GM12878 (cell line): ENCODE results near the gene CCDC88A. TPM values are rescaled to one million over a fixed set of nuclear protein-coding genes. Genes with fewer than 3 reads are reported as not detected.

Experiments used
- ATAC-seq: fragments of 200-7000 bp; cut with Tn5 transposase; 3 replicates; pipeline ENCODE4 v1.9.1; 2020; ENCODE audit warnings: mild to moderate bottlenecking, moderate library complexity
- BruUV-seq: library from RNA; stranded (reverse); fragments of 400-500 nt; replicated peaks from 2 replicates; lab custom pipeline; 2021; lab: Mats Ljungman, UMichigan
- CTCF ChIA-PET: fragments of 300-600 bp; sonication (Branson Sonifier 250); formaldehyde crosslinking; extraction: SDS; loops from one replicate; lab custom pipeline; 2021; ENCODE audit warnings: inconsistent platforms; lab: Yijun Ruan, JAX
- POLR2A ChIA-PET: fragments of 350-600 bp; formaldehyde crosslinking; extraction: SDS; loops from one replicate; lab custom pipeline; 2021; ENCODE audit warnings: inconsistent platforms; lab: Charles Lee
- RAD21 ChIA-PET: fragments of 300-600 bp; sonication (Branson Sonifier 250); formaldehyde crosslinking; loops from one replicate; lab custom pipeline; 2023; ENCODE audit warnings: antibody characterized with exemption; ENCODE audit not compliant: unreplicated experiment; lab: Charles Lee
- SMC1A ChIA-PET: fragments of 300-600 bp; sonication (Branson Sonifier 250); formaldehyde crosslinking; loops from one replicate; lab custom pipeline; 2023; ENCODE audit not compliant: unreplicated experiment, uncharacterized antibody; lab: Charles Lee
- DNase-seq: peaks from one replicate; pipeline ENCODE4 v3.0.0-alpha.2; 2011; ENCODE audit warnings: low read depth, low spot score
- FAIRE-seq: peaks from 3 replicates; lab custom pipeline; 2011; peaks lifted over from hg19 to GRCh38; lab: Jason Lieb, UNC
- H2AFZ ChIP-seq: 2 replicates; pipeline ENCODE4 v1.6.0; 2011; ENCODE audit warnings: low read depth, low read length, control low read depth; ENCODE audit not compliant: control insufficient read depth
- H3K27ac ChIP-seq: 2 replicates; pipeline ENCODE4 v1.5.1; 2011; ENCODE audit warnings: control low read depth; ENCODE audit not compliant: control insufficient read depth, insufficient read depth
- H3K27me3 ChIP-seq, 2 experiments: replicated peaks in 1 of 2; 2 replicates each; pipeline versions ENCODE4 v1.6.0 to v1.6.1; 2011; ENCODE audit warnings: low read length in 1 of 2; ENCODE audit not compliant: control insufficient read depth in 2 of 2, insufficient read depth in 2 of 2
- H3K36me3 ChIP-seq, 2 experiments: 2 replicates each; pipeline ENCODE4 v1.5.1; 2011; ENCODE audit warnings: low read length in 1 of 2; ENCODE audit not compliant: control insufficient read depth in 2 of 2, insufficient read depth in 2 of 2
- H3K4me1 ChIP-seq: 2 replicates; pipeline ENCODE4 v1.6.1; 2011; ENCODE audit warnings: mild to moderate bottlenecking, low read length, moderate library complexity, mixed read lengths; ENCODE audit not compliant: control insufficient read depth, insufficient read depth
- H3K4me2 ChIP-seq: 2 replicates; pipeline ENCODE4 v1.6.0; 2011; ENCODE audit warnings: control low read depth; ENCODE audit not compliant: control insufficient read depth, insufficient read depth
- H3K4me3 ChIP-seq: fragments of 200-600 bp; sonication (generic); 2 replicates; pipeline ENCODE4 v1.5.1; 2016
- H3K79me2 ChIP-seq: 2 replicates; pipeline ENCODE4 v1.6.0; 2011; ENCODE audit warnings: low read length; ENCODE audit not compliant: control insufficient read depth, insufficient read depth
- H3K9ac ChIP-seq: 2 replicates; pipeline ENCODE4 v1.8.0; 2011; ENCODE audit warnings: low read length, control low read depth, mixed read lengths; ENCODE audit not compliant: control insufficient read depth, insufficient read depth
- H3K9me3 ChIP-seq: replicated peaks from 3 replicates; pipeline ENCODE4 v1.5.1; 2011; ENCODE audit warnings: mild to moderate bottlenecking, low read length; ENCODE audit not compliant: control insufficient read depth, insufficient read depth
- H4K20me1 ChIP-seq: 2 replicates; pipeline ENCODE4 v1.6.0; 2011; ENCODE audit not compliant: control insufficient read depth, insufficient read depth
- CBFB ChIP-seq: IDR thresholded peaks from 2 replicates; pipeline ENCODE4 v1.6.1; 2016; ENCODE audit warnings: antibody characterized with exemption, low read depth
- CEBPB ChIP-seq, 2 experiments: fragments of 150-350 bp in 1 of 2; IDR thresholded peaks; 2 replicates each; pipeline ENCODE4 v1.6.1; 2012 to 2014; ENCODE audit warnings: low read depth in 2 of 2, low read length in 2 of 2, borderline replicate concordance in 1 of 2, inconsistent platforms in 1 of 2
- CREB1 ChIP-seq: IDR thresholded peaks from 2 replicates; pipeline ENCODE4 v1.6.1; 2012; ENCODE audit warnings: low read depth, mild to moderate bottlenecking, inconsistent platforms
- DPF2 ChIP-seq: fragments of 450-650 bp; IDR thresholded peaks from 2 replicates; pipeline ENCODE4 v1.6.1; 2017; ENCODE audit warnings: mild to moderate bottlenecking
- IRF3 ChIP-seq: fragments of 450-650 bp; IDR thresholded peaks from 2 replicates; pipeline ENCODE4 v1.6.1; 2014; ENCODE audit warnings: mild to moderate bottlenecking
- MTA3 ChIP-seq: IDR thresholded peaks from 2 replicates; pipeline ENCODE4 v1.6.1; 2012; ENCODE audit warnings: low read length, inconsistent platforms, borderline replicate concordance
- PAX8 ChIP-seq: fragments of 450-650 bp; IDR thresholded peaks from 2 replicates; pipeline ENCODE4 v1.6.1; 2017; ENCODE audit warnings: mild to moderate bottlenecking, moderate library complexity
- PRDM15 ChIP-seq: fragments of 450-650 bp; formaldehyde crosslinking; IDR thresholded peaks from 2 replicates; pipeline ENCODE4 v1.4.0; 2020; ENCODE audit warnings: mild to moderate bottlenecking, moderate library complexity
- TBL1XR1 ChIP-seq: IDR thresholded peaks from 2 replicates; pipeline ENCODE4 v1.6.1; 2012; ENCODE audit warnings: low read depth, low read length, improper control_type of control experiment
- ZBTB33 ChIP-seq: fragments of 450-650 bp; IDR thresholded peaks from 2 replicates; pipeline ENCODE4 v1.6.1; 2017; ENCODE audit warnings: mild to moderate bottlenecking
- WGBS: methylation state at CpG from one replicate; pipeline ENCODE4 v1.1.6; 2016; ENCODE audit warnings: low lambda C conversion rate; ENCODE audit not compliant: insufficient replicate concordance, insufficient coverage; ENCODE audit errors: missing lambda C conversion rate; 5-methylcytosine and 5-hydroxymethylcytosine counted together
- in situ Hi-C: fragments of 300-500 bp; cut with MboI; formaldehyde crosslinking; loops from 9 replicates; pipeline ENCODE4 v1.14.3; 2018; ENCODE audit warnings: mixed read lengths
- intact Hi-C: fragments of 100-400 bp; cut with micrococcal nuclease; formaldehyde crosslinking; loops from one replicate; pipeline ENCODE4 v1.14.2; 2022; ENCODE audit not compliant: unreplicated experiment
- polyA plus RNA-seq, 11 experiments: library from polyadenylated mRNA; depleted of rRNA in 4 of 11; unstranded in 6 of 11; stranded (reverse) in 5 of 11; fragments of >200 nt; fragmentation: Nextera tagmentation in 4 of 11; fragmentation: Illumina TruSeq in 1 of 11; extraction: Ambion mirVana in 4 of 11; extraction: Trizol in 1 of 11; gene quantifications; 1 replicate in 1 of 11; 2 replicates in 10 of 11; pipeline versions ENCODE4 v1.2.1 to v1.2.3, GENCODE V29; 2011 to 2016; ENCODE audit warnings: inconsistent platforms in 2 of 11, missing spikeins in 2 of 11, low read depth in 1 of 11
- total RNA-seq, 4 experiments: library from RNA; depleted of rRNA in 3 of 4; stranded (reverse); fragments of >200 nt in 3 of 4; fragmentation: Illumina TruSeq in 1 of 4; extraction: Trizol in 1 of 4; gene quantifications; 2 replicates each; pipeline versions ENCODE4 v1.2.1 to v1.2.3, GENCODE V29; 2013 to 2021
- TF ChIP-seq, protein P1 (sequence below): IDR thresholded peaks from 2 replicates; pipeline ENCODE4 v1.6.1; 2012; ENCODE audit warnings: low read depth, low read length, improper control_type of control experiment

CCDC88A gene
- total and polyA plus RNA-seq, 10 of the 15 experiments (the other 5 are each of a cell fraction or from before 2014, with no cell fraction given), result 1.8 to 71.6 (median 45.9) TPM

DNA sequence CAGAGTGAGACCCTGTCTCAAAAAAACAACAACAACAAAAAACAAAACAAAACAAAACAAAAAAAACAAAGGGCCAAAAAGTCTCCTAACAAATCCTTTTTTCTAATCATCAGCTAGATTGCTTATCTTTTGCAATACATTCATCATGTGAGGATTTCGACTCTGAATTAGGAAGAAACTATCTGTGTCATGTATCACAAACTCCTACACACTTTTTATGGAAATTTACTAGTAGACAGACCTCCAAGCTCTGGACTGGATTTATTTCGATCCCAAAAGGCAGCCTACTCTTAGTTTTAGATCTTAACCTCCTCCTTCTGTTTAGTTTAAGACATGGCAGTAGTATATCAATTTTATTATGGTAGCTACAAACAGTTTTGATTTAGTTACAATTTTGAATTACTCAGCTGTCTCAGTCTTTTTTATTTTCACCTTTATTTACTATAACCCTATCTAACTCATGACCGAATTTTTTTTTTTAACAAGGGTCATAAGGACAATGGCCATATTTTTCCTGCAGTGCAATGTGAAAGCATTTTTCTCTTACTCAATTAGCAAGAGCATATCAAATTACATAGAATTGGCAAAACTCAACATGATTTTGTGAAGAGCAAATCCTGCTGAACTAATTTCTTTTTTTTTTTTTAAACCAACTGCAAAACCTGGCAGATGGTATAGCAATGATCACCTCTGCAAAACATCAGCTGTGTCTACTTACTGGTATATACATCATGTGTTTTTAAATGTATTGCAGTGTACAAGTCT, 10.7 kb upstream of the CCDC88A start:
- no peak for TF ChIP-seq PRDM15 (CRISPR knock-in tag)
- TF ChIP-seq CEBPB (IDR thresholded peaks at IDR 0.05; ENCODE audit: borderline replicate concordance in 1 of 2, low read depth in 2 of 2, low read length in 2 of 2), result no peak
- TF ChIP-seq IRF3, result no peak
- TF ChIP-seq CREB1, result no peak
- no peak for TF ChIP-seq DPF2
- TF ChIP-seq CBFB, result no peak
- no peak for TF ChIP-seq TBL1XR1
- no peak for TF ChIP-seq ZBTB33
- TF ChIP-seq MTA3, result no peak
- TF ChIP-seq PAX8, result no peak
- TF ChIP-seq, protein P1, sequence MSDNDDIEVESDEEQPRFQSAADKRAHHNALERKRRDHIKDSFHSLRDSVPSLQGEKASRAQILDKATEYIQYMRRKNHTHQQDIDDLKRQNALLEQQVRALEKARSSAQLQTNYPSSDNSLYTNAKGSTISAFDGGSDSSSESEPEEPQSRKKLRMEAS, result no peak
- ChIA-PET POLR2A (no interaction called here), RAD21 (interaction anchor here (0.7 to 1.6 kb wide), 6 partner anchors 11 to 530 kb away, joined by 3 to 6 read pairs (median 4); no protein-coding TSS in a partner anchor), CTCF (interaction anchor here (0.7 to 1.5 kb wide), 6 partner anchors 9 to 701 kb away, joined by 3 to 6 read pairs (median 3); no protein-coding TSS in a partner anchor), SMC1A (interaction anchor here (0.6 to 1.1 kb wide), 4 partner anchors 40 to 1043 kb away, joined by 3 read pairs; no protein-coding TSS in a partner anchor)
- Histone ChIP-seq H3K4me1 (no peaks in the 10 kb centered on the region; the same call in none of the 2 replicates), H3K9me3 (no peaks in the 10 kb centered on the region), H3K4me3 (no peak overlapping the region), H3K4me2 (no peak overlapping the region), H3K27ac (no peak overlapping the region), H2AFZ (no peak overlapping the region), H3K79me2 (no peaks in the 10 kb centered on the region), H3K9ac (no peak overlapping the region), H3K36me3 (no peaks in the 10 kb centered on the region), H4K20me1 (no peaks in the 10 kb centered on the region), H3K27me3 (no peaks in the 10 kb centered on the region)
- intact Hi-C loops, result no loop called here
- in situ Hi-C loops, result no loop called here
- WGBS, result 54% methylated on average over 3 of the region's 3 CpGs
- FAIRE-seq, result no peak
- no peak for DNase-seq
- ATAC-seq, result no peak
- no TSS peak for BruUV-seq
